HCT116 (cell line): Measurements from ENCODE around the gene MBP. TPM values are rescaled to one million over a fixed set of nuclear protein-coding genes. Genes with fewer than 3 reads are reported as not detected.

Experiments
- ATAC-seq: fragments of 200-7000 bp; cut with Tn5 transposase; 2 replicates; pipeline ENCODE4 v1.9.1; 2020; ENCODE audit warnings: mild to moderate bottlenecking, moderate library complexity
- BruUV-seq: library from RNA; stranded (reverse); fragments of 400-500 nt; replicated peaks from 2 replicates; lab custom pipeline; 2021; lab: Mats Ljungman, UMichigan
- CTCF ChIA-PET: fragments of 300-600 bp; sonication (Branson Sonifier 250); formaldehyde crosslinking; loops from one replicate; lab custom pipeline; 2021; ENCODE audit warnings: antibody characterized with exemption; lab: Charles Lee
- POLR2A ChIA-PET: fragments of 300-600, 350-600 bp; sonication (Branson Sonifier 250); formaldehyde crosslinking; loops from one replicate; lab custom pipeline; 2021; ENCODE audit warnings: antibody characterized with exemption; lab: Charles Lee
- RAD21 ChIA-PET, 2 experiments: fragments of 300-600 bp; sonication (Branson Sonifier 250); formaldehyde crosslinking; loops; one replicate each; lab custom pipeline; 2023; ENCODE audit warnings: low total read pairs in 2 of 2; ENCODE audit not compliant: uncharacterized antibody in 2 of 2, unreplicated experiment in 2 of 2, low non-redundant PET in 1 of 2; lab: Charles Lee
- DNase-seq: peaks from one replicate; pipeline ENCODE4 v3.0.0-alpha.2; 2010; ENCODE audit warnings: low read depth, low spot score
- H2AFZ ChIP-seq: fragments of 200-600 bp; shearing (Covaris generic), sonication (generic); 2 replicates; pipeline ENCODE4 v1.6.1; 2017; ENCODE audit warnings: low read depth, mixed run types, mixed read lengths, antibody characterized with exemption, low read length; ENCODE audit not compliant: poor library complexity, severe bottlenecking
- H3K27ac ChIP-seq: 2 replicates; pipeline ENCODE4 v1.5.1; 2012; ENCODE audit warnings: low read depth, low read length
- H3K27me3 ChIP-seq: fragments of 200-600 bp; sonication (generic); 2 replicates; pipeline ENCODE4 v1.6.1; 2016; ENCODE audit warnings: mixed run types, low read length, mixed read lengths; ENCODE audit not compliant: insufficient read depth
- H3K36me3 ChIP-seq, 2 experiments: fragments of 200-500 bp in 1 of 2; fragments of 200-600 bp in 1 of 2; sonication (Bioruptor generic) in 1 of 2; sonication (generic) in 1 of 2; 2 replicates each; pipeline versions ENCODE4 v1.5.1 to v1.6.1; 2014 to 2016; ENCODE audit warnings: low read length in 2 of 2, inconsistent platforms in 1 of 2, mixed read lengths in 1 of 2, mixed run types in 1 of 2; ENCODE audit not compliant: insufficient read depth in 2 of 2, control insufficient read depth in 1 of 2
- H3K4me1 ChIP-seq, 2 experiments: fragments of 200-600 bp in 1 of 2; sonication (generic) in 1 of 2; 2 replicates each; pipeline versions ENCODE4 v1.5.1 to v1.6.1; 2012 to 2017; ENCODE audit warnings: low read length in 2 of 2, inconsistent platforms in 1 of 2, mild to moderate bottlenecking in 1 of 2, mixed read lengths in 1 of 2, mixed run types in 1 of 2, moderate library complexity in 1 of 2; ENCODE audit not compliant: insufficient read depth in 2 of 2, control insufficient read depth in 1 of 2
- H3K4me2 ChIP-seq: fragments of 200-600 bp; sonication (generic); 2 replicates; pipeline ENCODE4 v1.6.1; 2017; ENCODE audit warnings: mixed run types, low read length, mixed read lengths
- H3K4me3 ChIP-seq, 2 experiments: fragments of 200-600 bp in 1 of 2; sonication (generic) in 1 of 2; replicated peaks in 1 of 2; 2 replicates each; pipeline ENCODE4 v1.5.1; 2011 to 2016; ENCODE audit warnings: low read length in 2 of 2, control low read depth in 1 of 2, low read depth in 1 of 2, mild to moderate bottlenecking in 1 of 2, mixed read lengths in 1 of 2, mixed run types in 1 of 2
- H3K79me2 ChIP-seq: fragments of 200-600 bp; sonication (generic); 2 replicates; pipeline ENCODE4 v1.6.1; 2017; ENCODE audit warnings: mild to moderate bottlenecking, mixed run types, low read length, moderate library complexity, mixed read lengths; ENCODE audit not compliant: insufficient read depth
- H3K9ac ChIP-seq: fragments of 200-600 bp; sonication (generic); 2 replicates; pipeline ENCODE4 v1.6.1; 2016; ENCODE audit warnings: low read length, mixed read lengths
- H3K9me2 ChIP-seq: fragments of 200-600 bp; sonication (generic), shearing (Covaris generic); 2 replicates; pipeline ENCODE4 v1.6.1; 2017; ENCODE audit warnings: mixed run types, mild to moderate bottlenecking, moderate library complexity; ENCODE audit not compliant: insufficient read depth
- H3K9me3 ChIP-seq, 2 experiments: fragments of 200-500 bp in 1 of 2; fragments of 200-600 bp in 1 of 2; sonication (Bioruptor generic) in 1 of 2; sonication (generic) in 1 of 2; 2 replicates each; pipeline ENCODE4 v1.6.1; 2014 to 2017; ENCODE audit warnings: low read length in 2 of 2, mixed read lengths in 2 of 2, inconsistent platforms in 1 of 2, low read depth in 1 of 2, mild to moderate bottlenecking in 1 of 2, mixed run types in 1 of 2, moderate library complexity in 1 of 2; ENCODE audit not compliant: control insufficient read depth in 1 of 2, insufficient read depth in 1 of 2
- H4K20me1 ChIP-seq: fragments of 200-600 bp; sonication (generic), shearing (Covaris generic); 2 replicates; pipeline ENCODE4 v1.6.1; 2017; ENCODE audit warnings: mixed run types, mild to moderate bottlenecking, moderate library complexity; ENCODE audit not compliant: insufficient read depth
- CBX3 ChIP-seq: IDR thresholded peaks from 2 replicates; pipeline ENCODE4 v1.6.1; 2012; ENCODE audit warnings: low read depth
- CEBPB ChIP-seq: IDR thresholded peaks from 2 replicates; pipeline ENCODE4 v1.6.1; 2012; ENCODE audit warnings: low read depth
- EGR1 ChIP-seq: IDR thresholded peaks from 2 replicates; pipeline ENCODE4 v1.6.1; 2012; ENCODE audit warnings: low read depth
- ELF1 ChIP-seq: IDR thresholded peaks from 2 replicates; pipeline ENCODE4 v1.6.1; 2012; ENCODE audit warnings: low read depth, borderline replicate concordance
- EZH2 ChIP-seq: fragments of 200-600 bp; sonication (generic); IDR thresholded peaks from 2 replicates; pipeline ENCODE4 v1.6.1; 2017; ENCODE audit warnings: antibody characterized with exemption, mixed run types
- EZH2phosphoT487 ChIP-seq: fragments of 200-600 bp; IDR thresholded peaks from 2 replicates; pipeline ENCODE4 v1.6.1; 2018; ENCODE audit warnings: antibody characterized with exemption, borderline replicate concordance
- FOSL1 ChIP-seq: IDR thresholded peaks from 2 replicates; pipeline ENCODE4 v1.6.1; 2012; ENCODE audit warnings: low read depth
- JUND ChIP-seq: IDR thresholded peaks from 2 replicates; pipeline ENCODE4 v1.6.1; 2012
- POLR2A ChIP-seq: IDR thresholded peaks from 2 replicates; pipeline ENCODE4 v1.7.0; 2011; ENCODE audit warnings: borderline replicate concordance; ENCODE audit not compliant: insufficient read depth, insufficient read length; ENCODE audit errors: extremely low read depth
- POLR2AphosphoS5 ChIP-seq: IDR thresholded peaks from 2 replicates; pipeline ENCODE4 v1.6.1; 2011; ENCODE audit warnings: mild to moderate bottlenecking, low read depth, low read length, moderate library complexity
- RAD21 ChIP-seq: IDR thresholded peaks from 2 replicates; pipeline ENCODE4 v1.6.1; 2012; ENCODE audit warnings: low read depth, mild to moderate bottlenecking
- SIN3A ChIP-seq: IDR thresholded peaks from 2 replicates; pipeline ENCODE4 v1.6.1; 2012; ENCODE audit warnings: low read depth
- SP1 ChIP-seq: IDR thresholded peaks from 2 replicates; pipeline ENCODE4 v1.6.1; 2012; ENCODE audit warnings: low read depth
- SRF ChIP-seq: IDR thresholded peaks from 2 replicates; pipeline ENCODE4 v1.6.1; 2012; ENCODE audit warnings: low read depth
- YY1 ChIP-seq: IDR thresholded peaks from 2 replicates; pipeline ENCODE4 v1.6.1; 2011; ENCODE audit warnings: low read length, low read depth, moderate library complexity, mild to moderate bottlenecking; ENCODE audit not compliant: insufficient replicate concordance; ENCODE audit errors: extremely low read depth
- ZNF274 ChIP-seq: fragments of 200-500 bp; sonication (Bioruptor generic); IDR thresholded peaks from 2 replicates; pipeline ENCODE4 v1.6.1; 2014; ENCODE audit warnings: mild to moderate bottlenecking, low read depth, low read length, inconsistent platforms
- intact Hi-C: fragments of 100-400 bp; cut with micrococcal nuclease; formaldehyde crosslinking; loops from 2 replicates; pipeline ENCODE4 v1.10.0; 2022
- total RNA-seq: library from RNA; stranded (reverse); gene quantifications from one replicate; pipeline ENCODE4 v1.2.1, GENCODE V29; 2021; ENCODE audit not compliant: unreplicated experiment
- TF ChIP-seq, protein P1 (sequence below): IDR thresholded peaks from 2 replicates; pipeline ENCODE4 v1.6.1; 2012
- TF ChIP-seq, protein P2 (sequence below): IDR thresholded peaks from 2 replicates; pipeline ENCODE4 v1.6.1; 2012
- TF ChIP-seq, protein P3 (sequence below): IDR thresholded peaks from 2 replicates; pipeline ENCODE4 v1.6.1; 2011; ENCODE audit warnings: mild to moderate bottlenecking, low read length, moderate library complexity; ENCODE audit not compliant: insufficient replicate concordance; ENCODE audit errors: extremely low read depth
- TF ChIP-seq, protein P4 (sequence below): IDR thresholded peaks from 2 replicates; pipeline ENCODE4 v1.6.1; 2012; ENCODE audit warnings: low read depth

Gene MBP
- total RNA-seq, 1 experiment from 2014 or later, result 34.9 TPM

DNA sequence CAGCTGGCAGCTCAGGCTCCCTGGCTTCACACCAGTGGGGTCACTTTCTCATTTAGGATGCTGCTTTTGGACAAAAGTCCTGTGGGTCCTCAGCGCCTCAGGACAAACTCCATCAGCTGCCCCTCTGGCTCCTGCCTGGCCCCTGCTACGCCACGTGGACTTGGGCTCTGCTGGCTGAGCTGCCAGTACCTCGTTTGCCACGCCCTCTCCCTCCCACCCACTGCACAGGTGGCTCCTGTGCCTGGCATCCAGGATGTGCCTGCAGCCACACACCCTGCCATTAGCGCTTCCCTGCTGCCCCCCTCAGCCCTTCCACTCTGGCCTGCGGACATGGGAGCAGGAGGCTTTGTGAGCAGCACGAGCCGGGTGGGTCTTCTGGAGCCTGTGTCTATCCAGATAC lies 191.3 kb downstream of the MBP start (continued):
- no peak for TF ChIP-seq SIN3A
- no peak for TF ChIP-seq POLR2AphosphoS5
- TF ChIP-seq ZNF274, result no peak
- TF ChIP-seq, protein P1, sequence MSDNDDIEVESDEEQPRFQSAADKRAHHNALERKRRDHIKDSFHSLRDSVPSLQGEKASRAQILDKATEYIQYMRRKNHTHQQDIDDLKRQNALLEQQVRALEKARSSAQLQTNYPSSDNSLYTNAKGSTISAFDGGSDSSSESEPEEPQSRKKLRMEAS, result no peak
- no peak for TF ChIP-seq RAD21
- TF ChIP-seq EZH2, result no peak
- no peak for TF ChIP-seq CEBPB
- TF ChIP-seq EZH2phosphoT487, result no peak
- no peak for TF ChIP-seq FOSL1
- TF ChIP-seq SP1, result no peak
- TF ChIP-seq, all 23 proteins: peak for 0

DNA sequence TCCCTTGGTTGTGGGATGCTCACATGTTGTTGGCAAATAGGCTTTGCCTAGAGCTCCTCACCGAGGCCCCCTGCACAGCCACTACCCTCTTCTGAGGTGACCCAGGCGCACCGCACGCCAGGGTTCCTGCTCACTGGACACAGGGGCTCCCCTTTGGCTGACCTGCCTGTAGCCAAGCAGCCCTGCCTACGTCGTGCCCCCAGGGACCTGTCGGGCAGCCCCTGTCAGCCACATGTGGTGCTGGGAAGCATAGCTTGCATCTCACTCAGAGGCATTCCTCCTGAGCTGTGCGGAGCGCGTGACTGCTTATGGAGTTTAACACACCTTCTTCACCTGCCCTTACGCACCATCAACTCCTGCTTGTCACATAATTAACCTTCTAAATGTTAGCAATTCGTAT lies 194.0 kb downstream of the MBP start:
- no TSS peak for BruUV-seq
- no peaks in the 10 kb centered on the region for H3K9me2 ChIP-seq
- no peak for ATAC-seq
- no peak overlapping the region for H3K4me2 ChIP-seq
- ChIA-PET POLR2A (no interaction called here), CTCF (no interaction called here), RAD21 (no interaction called here)
- H4K20me1 ChIP-seq, result no peaks in the 10 kb centered on the region
- H3K27me3 ChIP-seq, result no peaks in the 10 kb centered on the region
- no peaks in the 10 kb centered on the region; a peak in 2 of 4 replicates for H3K36me3 ChIP-seq
- H3K9ac ChIP-seq, result no peak overlapping the region
- no peaks in the 10 kb centered on the region for H3K79me2 ChIP-seq
- H3K4me1 ChIP-seq, result no peaks in the 10 kb centered on the region
- H3K27ac ChIP-seq, result no peak overlapping the region
- H3K9me3 ChIP-seq, result no peaks in the 10 kb centered on the region
- no peak for DNase-seq
- no peak overlapping the region for H2AFZ ChIP-seq
- no peak overlapping the region for H3K4me3 ChIP-seq
- intact Hi-C loops, result no loop called here
- TF ChIP-seq JUND (no peak), ELF1 (no peak), FOSL1 (no peak), SIN3A (no peak), CBX3 (no peak), POLR2A (no peak), EGR1 (no peak), SRF (no peak), ZNF274 (no peak), POLR2AphosphoS5 (no peak), SP1 (no peak), RAD21 (no peak), YY1 (no peak)
- TF ChIP-seq, protein P2, sequence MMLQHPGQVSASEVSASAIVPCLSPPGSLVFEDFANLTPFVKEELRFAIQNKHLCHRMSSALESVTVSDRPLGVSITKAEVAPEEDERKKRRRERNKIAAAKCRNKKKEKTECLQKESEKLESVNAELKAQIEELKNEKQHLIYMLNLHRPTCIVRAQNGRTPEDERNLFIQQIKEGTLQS, result no peak
- TF ChIP-seq, protein P3, sequence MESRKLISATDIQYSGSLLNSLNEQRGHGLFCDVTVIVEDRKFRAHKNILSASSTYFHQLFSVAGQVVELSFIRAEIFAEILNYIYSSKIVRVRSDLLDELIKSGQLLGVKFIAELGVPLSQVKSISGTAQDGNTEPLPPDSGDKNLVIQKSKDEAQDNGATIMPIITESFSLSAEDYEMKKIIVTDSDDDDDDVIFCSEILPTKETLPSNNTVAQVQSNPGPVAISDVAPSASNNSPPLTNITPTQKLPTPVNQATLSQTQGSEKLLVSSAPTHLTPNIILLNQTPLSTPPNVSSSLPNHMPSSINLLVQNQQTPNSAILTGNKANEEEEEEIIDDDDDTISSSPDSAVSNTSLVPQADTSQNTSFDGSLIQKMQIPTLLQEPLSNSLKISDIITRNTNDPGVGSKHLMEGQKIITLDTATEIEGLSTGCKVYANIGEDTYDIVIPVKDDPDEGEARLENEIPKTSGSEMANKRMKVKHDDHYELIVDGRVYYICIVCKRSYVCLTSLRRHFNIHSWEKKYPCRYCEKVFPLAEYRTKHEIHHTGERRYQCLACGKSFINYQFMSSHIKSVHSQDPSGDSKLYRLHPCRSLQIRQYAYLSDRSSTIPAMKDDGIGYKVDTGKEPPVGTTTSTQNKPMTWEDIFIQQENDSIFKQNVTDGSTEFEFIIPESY, result no peak
- TF ChIP-seq, protein P4, sequence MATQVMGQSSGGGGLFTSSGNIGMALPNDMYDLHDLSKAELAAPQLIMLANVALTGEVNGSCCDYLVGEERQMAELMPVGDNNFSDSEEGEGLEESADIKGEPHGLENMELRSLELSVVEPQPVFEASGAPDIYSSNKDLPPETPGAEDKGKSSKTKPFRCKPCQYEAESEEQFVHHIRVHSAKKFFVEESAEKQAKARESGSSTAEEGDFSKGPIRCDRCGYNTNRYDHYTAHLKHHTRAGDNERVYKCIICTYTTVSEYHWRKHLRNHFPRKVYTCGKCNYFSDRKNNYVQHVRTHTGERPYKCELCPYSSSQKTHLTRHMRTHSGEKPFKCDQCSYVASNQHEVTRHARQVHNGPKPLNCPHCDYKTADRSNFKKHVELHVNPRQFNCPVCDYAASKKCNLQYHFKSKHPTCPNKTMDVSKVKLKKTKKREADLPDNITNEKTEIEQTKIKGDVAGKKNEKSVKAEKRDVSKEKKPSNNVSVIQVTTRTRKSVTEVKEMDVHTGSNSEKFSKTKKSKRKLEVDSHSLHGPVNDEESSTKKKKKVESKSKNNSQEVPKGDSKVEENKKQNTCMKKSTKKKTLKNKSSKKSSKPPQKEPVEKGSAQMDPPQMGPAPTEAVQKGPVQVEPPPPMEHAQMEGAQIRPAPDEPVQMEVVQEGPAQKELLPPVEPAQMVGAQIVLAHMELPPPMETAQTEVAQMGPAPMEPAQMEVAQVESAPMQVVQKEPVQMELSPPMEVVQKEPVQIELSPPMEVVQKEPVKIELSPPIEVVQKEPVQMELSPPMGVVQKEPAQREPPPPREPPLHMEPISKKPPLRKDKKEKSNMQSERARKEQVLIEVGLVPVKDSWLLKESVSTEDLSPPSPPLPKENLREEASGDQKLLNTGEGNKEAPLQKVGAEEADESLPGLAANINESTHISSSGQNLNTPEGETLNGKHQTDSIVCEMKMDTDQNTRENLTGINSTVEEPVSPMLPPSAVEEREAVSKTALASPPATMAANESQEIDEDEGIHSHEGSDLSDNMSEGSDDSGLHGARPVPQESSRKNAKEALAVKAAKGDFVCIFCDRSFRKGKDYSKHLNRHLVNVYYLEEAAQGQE, result no peak
